SU-DHL-6 (cell line): ENCODE results near the gene GPATCH8.

Experiments used
- H2AFZ ChIP-seq: fragments of 200-600 bp; sonication (generic); 2 replicates; pipeline ENCODE4 v1.6.1; 2014; ENCODE audit warnings: low read depth, mild to moderate bottlenecking, moderate library complexity, mixed read lengths, antibody characterized with exemption, low read length; ENCODE audit not compliant: severe bottlenecking
- H3F3A ChIP-seq: fragments of 200-600 bp; shearing (Covaris generic); 2 replicates; pipeline ENCODE4 v1.6.0; 2016; ENCODE audit warnings: antibody characterized with exemption, mild to moderate bottlenecking; ENCODE audit not compliant: insufficient read depth
- H3K27ac ChIP-seq: fragments of 200-600 bp; sonication (generic); 2 replicates; pipeline ENCODE4 v1.5.1; 2016; ENCODE audit warnings: low read depth, mild to moderate bottlenecking, low read length, moderate library complexity, mixed read lengths
- H3K27me3 ChIP-seq: fragments of 200-600 bp; sonication (generic), shearing (Covaris generic); 2 replicates; pipeline ENCODE4 v1.6.0; 2014; ENCODE audit warnings: mild to moderate bottlenecking, low read length
- H3K36me3 ChIP-seq: fragments of 200-600 bp; sonication (generic); 2 replicates; pipeline ENCODE4 v1.6.1; 2014; ENCODE audit warnings: mild to moderate bottlenecking, low read length, mixed read lengths
- H3K4me2 ChIP-seq: fragments of 300-600, 200-600 bp; shearing (Covaris generic), sonication (generic); 2 replicates; pipeline ENCODE4 v1.6.0; 2014; ENCODE audit warnings: low read length, low read depth, mild to moderate bottlenecking; ENCODE audit not compliant: poor library complexity, severe bottlenecking
- H3K4me3 ChIP-seq: fragments of 200-600 bp; sonication (generic); 2 replicates; pipeline ENCODE4 v1.5.1; 2014; ENCODE audit warnings: antibody characterized with exemption, low read length, mild to moderate bottlenecking, mixed read lengths; ENCODE audit not compliant: insufficient read depth, poor library complexity, severe bottlenecking
- H3K79me2 ChIP-seq: fragments of 200-600 bp; sonication (generic); 2 replicates; pipeline ENCODE4 v1.6.1; 2014; ENCODE audit warnings: mild to moderate bottlenecking, low read length, moderate library complexity; ENCODE audit not compliant: insufficient read depth
- H3K9ac ChIP-seq: fragments of 200-600 bp; sonication (generic); 2 replicates; pipeline ENCODE4 v1.7.0; 2014; ENCODE audit warnings: mild to moderate bottlenecking, low read length
- H3K9me2 ChIP-seq: fragments of 200-600 bp; sonication (generic); replicated peaks from 2 replicates; pipeline ENCODE4 v1.6.1; 2014; ENCODE audit warnings: low read length; ENCODE audit not compliant: insufficient read depth
- H3K9me3 ChIP-seq: fragments of 200-600 bp; sonication (generic); 2 replicates; pipeline ENCODE4 v1.6.1; 2014; ENCODE audit warnings: low read length, mixed read lengths; ENCODE audit not compliant: insufficient read depth
- H4K20me1 ChIP-seq: fragments of 200-600 bp; sonication (generic); 2 replicates; pipeline ENCODE4 v1.6.1; 2014; ENCODE audit warnings: low read depth, mild to moderate bottlenecking, antibody characterized with exemption, low read length, moderate library complexity, mixed read lengths
- EZH2phosphoT487 ChIP-seq: fragments of 200-600 bp; sonication (generic), shearing (Covaris generic); conservative IDR thresholded peaks from 2 replicates; pipeline ENCODE4 v1.6.1; 2018; ENCODE audit warnings: mild to moderate bottlenecking, antibody characterized with exemption, low read length, moderate library complexity, mixed read lengths
- TF ChIP-seq, protein P1 (sequence below): fragments of 200-600 bp; sonication (generic); IDR thresholded peaks from one replicate; pipeline ENCODE4 v1.5.1; 2017; ENCODE audit warnings: antibody characterized with exemption, mild to moderate bottlenecking, low read length, moderate library complexity; ENCODE audit not compliant: insufficient read depth, poor library complexity, severe bottlenecking

GPATCH8 gene

DNA sequence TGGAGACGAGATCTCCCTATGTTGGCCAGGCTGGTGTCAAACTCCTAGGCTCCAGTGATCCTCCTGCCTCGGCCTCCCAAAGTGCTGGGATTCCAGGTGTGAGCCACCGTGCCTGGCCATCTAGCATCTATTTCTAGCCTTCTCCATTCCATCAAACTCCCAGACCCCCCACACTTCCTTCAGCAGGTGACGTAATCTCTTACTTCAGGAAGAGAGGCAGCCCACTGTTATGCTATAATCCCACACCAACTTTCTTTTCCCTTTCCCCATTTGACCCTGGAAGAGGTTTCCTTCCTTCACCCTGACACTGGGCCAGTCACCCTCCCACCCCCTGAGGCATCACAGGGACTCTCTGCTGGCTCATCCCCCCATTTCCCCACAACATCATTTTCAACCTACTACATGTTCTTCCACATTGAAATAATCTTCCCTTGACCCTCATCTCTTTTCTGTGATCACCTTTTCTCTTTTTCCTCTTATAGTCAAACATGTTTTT is 121.3 kb downstream of the GPATCH8 start:
- no peaks in the 10 kb centered on the region for H3K27me3 ChIP-seq
- no peaks in the 10 kb centered on the region for H3K36me3 ChIP-seq
- H3K79me2 ChIP-seq = no peaks in the 10 kb centered on the region
- no peaks in the 10 kb centered on the region for H4K20me1 ChIP-seq
- no peak overlapping the region for H2AFZ ChIP-seq
- no peak overlapping the region for H3K4me2 ChIP-seq
- H3F3A ChIP-seq = no peaks in the 10 kb centered on the region
- no peaks in the 10 kb centered on the region for H3K9me3 ChIP-seq
- H3K9me2 ChIP-seq = no peaks in the 10 kb centered on the region
- H3K4me3 ChIP-seq = no peak overlapping the region
- H3K9ac ChIP-seq = no peak overlapping the region
- TF ChIP-seq EZH2phosphoT487 = no peak
- TF ChIP-seq, protein P1, sequence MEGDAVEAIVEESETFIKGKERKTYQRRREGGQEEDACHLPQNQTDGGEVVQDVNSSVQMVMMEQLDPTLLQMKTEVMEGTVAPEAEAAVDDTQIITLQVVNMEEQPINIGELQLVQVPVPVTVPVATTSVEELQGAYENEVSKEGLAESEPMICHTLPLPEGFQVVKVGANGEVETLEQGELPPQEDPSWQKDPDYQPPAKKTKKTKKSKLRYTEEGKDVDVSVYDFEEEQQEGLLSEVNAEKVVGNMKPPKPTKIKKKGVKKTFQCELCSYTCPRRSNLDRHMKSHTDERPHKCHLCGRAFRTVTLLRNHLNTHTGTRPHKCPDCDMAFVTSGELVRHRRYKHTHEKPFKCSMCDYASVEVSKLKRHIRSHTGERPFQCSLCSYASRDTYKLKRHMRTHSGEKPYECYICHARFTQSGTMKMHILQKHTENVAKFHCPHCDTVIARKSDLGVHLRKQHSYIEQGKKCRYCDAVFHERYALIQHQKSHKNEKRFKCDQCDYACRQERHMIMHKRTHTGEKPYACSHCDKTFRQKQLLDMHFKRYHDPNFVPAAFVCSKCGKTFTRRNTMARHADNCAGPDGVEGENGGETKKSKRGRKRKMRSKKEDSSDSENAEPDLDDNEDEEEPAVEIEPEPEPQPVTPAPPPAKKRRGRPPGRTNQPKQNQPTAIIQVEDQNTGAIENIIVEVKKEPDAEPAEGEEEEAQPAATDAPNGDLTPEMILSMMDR = no peak
- H3K27ac ChIP-seq = no peak overlapping the region

DNA sequence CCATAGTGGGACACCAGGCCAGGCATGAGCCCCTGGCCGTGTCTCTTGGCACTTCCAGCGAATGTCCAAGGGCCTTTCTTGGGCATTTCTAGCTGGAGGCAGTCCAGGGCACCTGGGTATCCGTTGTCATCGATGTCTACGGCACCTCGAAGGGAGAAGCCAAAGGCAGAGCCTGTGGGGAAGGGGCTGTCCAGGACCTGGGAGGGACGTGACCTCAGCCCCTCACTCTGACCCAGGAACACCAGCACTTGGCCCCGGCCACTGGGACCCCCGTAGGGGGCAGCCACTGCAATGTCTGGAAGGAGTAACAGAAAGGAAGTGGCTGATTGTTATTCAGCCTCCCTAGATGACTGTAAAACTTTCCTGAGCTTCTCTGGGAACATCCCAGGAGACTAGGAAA is 122.4 kb downstream of the GPATCH8 start:
- no peaks in the 10 kb centered on the region for H3F3A ChIP-seq
- TF ChIP-seq, protein P1 = no peak
- no peak for TF ChIP-seq EZH2phosphoT487
- no peak overlapping the region for H3K27ac ChIP-seq
- H3K79me2 ChIP-seq = no peaks in the 10 kb centered on the region
- no peaks in the 10 kb centered on the region for H3K9me2 ChIP-seq
- H3K36me3 ChIP-seq = no peaks in the 10 kb centered on the region
- no peaks in the 10 kb centered on the region for H3K27me3 ChIP-seq
- no peaks in the 10 kb centered on the region for H3K9me3 ChIP-seq
- H3K9ac ChIP-seq = no peak overlapping the region
- no peaks in the 10 kb centered on the region for H4K20me1 ChIP-seq
- H3K4me3 ChIP-seq = no peak overlapping the region
- no peak overlapping the region for H3K4me2 ChIP-seq
- no peak overlapping the region for H2AFZ ChIP-seq

DNA sequence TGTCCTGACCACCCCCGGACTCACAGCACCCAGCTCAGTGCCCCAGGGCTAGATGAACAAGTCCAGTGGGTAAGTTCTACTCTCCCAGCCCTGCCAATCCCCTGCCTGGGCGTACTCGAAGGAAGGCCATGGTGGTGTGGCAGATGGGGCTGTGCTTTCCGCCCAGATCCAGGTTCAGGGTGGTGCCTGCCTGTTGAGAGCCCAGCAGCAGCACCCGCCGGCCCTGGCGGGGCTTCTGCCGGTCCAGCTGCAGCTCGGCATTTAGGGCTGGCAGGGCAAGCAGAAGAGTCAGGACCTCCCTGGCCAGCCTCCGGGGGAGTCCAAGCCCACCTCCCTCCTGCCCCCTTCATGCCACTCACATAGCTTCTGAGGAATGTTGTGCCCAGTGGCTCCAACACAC is 123.3 kb downstream of the GPATCH8 start:
- Histone ChIP-seq H3K9me3 (no peaks in the 10 kb centered on the region), H3K9me2 (no peaks in the 10 kb centered on the region), H3K36me3 (no peaks in the 10 kb centered on the region), H3K4me3 (no peak overlapping the region), H3K79me2 (no peaks in the 10 kb centered on the region), H3K27ac (no peak overlapping the region), H3F3A (no peaks in the 10 kb centered on the region), H3K4me2 (no peak overlapping the region), H3K9ac (no peak overlapping the region), H3K27me3 (no peaks in the 10 kb centered on the region), H4K20me1 (no peaks in the 10 kb centered on the region), H2AFZ (no peak overlapping the region)
- TF ChIP-seq, protein P1 = no peak
- no peak for TF ChIP-seq EZH2phosphoT487
